GM12801 (cell line): ENCODE results near the gene GABRR1.

Source experiments
- TF ChIP-seq, protein P1 (sequence below): IDR thresholded peaks from one replicate; pipeline ENCODE4 v1.5.1; 2011; ENCODE audit warnings: control low read depth; ENCODE audit not compliant: insufficient read length; ENCODE audit errors: extremely low read depth

Gene GABRR1

DNA sequence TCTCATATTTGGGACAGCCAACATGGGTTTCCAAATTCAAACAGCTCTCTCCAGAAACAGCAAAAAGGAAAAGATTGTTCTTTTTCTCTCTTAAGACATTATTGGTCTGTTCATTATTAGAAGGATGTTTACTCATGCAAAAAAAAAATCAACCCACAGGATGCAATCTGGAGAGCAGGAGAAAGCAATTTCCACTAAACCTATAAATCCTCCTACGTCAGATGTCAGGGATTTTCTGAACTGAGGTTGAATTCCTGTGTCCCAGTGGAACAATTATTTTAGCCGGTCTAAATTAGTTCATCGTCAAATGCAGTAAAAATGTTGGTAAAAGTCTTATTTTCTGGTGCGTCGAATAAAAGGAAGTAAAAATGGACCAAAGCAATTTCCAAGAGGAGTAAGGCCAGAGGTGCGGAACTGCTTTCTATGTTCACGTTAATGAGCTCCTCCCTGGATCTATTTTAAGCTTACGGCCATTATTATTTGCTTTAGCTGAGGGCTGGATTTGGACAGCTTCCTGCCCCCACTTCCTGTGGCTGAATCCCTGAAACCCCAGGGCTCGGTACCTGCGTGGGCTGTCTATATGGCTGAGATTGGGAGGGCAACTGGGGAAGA is at the start of gene GABRR1:
TSS of gene GABRR1 (minus strand) at position 60 of the 612 bp plus-strand sequence. CDS start at position 24, 36 bp downstream.
- TF ChIP-seq, protein P1, sequence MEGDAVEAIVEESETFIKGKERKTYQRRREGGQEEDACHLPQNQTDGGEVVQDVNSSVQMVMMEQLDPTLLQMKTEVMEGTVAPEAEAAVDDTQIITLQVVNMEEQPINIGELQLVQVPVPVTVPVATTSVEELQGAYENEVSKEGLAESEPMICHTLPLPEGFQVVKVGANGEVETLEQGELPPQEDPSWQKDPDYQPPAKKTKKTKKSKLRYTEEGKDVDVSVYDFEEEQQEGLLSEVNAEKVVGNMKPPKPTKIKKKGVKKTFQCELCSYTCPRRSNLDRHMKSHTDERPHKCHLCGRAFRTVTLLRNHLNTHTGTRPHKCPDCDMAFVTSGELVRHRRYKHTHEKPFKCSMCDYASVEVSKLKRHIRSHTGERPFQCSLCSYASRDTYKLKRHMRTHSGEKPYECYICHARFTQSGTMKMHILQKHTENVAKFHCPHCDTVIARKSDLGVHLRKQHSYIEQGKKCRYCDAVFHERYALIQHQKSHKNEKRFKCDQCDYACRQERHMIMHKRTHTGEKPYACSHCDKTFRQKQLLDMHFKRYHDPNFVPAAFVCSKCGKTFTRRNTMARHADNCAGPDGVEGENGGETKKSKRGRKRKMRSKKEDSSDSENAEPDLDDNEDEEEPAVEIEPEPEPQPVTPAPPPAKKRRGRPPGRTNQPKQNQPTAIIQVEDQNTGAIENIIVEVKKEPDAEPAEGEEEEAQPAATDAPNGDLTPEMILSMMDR = no peak

DNA sequence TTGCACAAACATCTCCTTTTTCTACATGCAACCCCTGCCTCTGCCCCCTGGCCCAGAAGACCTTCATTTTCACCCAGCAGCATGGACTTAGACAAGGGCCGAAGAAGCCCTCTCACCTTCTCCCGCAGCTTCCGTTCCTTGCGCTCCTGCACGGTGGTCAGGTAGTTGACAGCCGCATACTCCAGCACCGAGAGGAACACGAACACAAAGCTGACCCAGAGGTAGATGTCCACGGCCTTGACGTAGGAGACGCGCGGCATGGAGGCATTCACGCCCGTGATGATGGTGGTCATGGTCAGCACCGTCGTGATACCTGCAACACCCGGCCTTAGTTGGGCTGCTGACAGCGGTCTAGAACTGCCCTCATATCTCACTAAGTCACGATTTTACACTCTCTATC is 47.1 kb upstream of the GABRR1 start:
- TF ChIP-seq, protein P1 = no peak

DNA sequence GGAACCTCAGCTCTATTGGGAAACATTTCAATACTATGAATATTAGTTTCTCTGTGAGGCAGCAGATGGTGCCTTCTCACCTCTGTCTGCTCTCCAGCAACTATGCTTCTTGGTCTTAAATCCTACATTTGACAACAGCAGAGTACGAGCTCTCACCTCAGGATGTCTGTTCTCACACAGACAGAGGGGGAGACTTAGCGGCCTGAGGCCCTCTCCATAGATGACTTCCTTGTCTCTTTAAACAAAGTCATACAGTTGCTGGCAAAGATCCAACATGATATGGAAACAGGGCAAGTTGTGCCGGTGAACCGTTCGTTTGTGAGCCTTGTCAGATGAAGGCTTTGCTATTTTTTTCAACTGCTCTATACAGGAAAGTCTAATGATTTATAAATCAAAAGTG is 43.7 kb upstream of the GABRR1 start:
- TF ChIP-seq, protein P1 = no peak

DNA sequence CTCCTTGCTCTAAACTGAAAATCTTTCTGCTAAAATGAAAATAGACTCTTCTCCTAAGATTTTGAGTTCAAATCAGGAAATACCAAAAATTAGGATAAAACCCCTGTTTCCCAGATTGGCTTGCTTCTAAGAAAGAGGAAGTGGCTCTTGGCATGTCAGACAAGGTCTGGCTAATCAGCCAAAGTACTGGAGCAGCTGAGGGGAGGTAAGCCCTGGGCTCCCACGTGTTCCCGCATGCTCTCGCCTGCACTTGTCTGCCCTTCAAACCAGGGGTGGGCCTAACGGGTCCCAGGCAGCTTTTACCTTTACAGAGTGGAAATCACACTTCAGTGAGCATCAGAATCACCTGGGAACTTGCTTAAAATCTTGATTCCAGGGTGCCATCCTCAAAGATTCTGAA is 43.2 kb upstream of the GABRR1 start:
- TF ChIP-seq, protein P1 = no peak

DNA sequence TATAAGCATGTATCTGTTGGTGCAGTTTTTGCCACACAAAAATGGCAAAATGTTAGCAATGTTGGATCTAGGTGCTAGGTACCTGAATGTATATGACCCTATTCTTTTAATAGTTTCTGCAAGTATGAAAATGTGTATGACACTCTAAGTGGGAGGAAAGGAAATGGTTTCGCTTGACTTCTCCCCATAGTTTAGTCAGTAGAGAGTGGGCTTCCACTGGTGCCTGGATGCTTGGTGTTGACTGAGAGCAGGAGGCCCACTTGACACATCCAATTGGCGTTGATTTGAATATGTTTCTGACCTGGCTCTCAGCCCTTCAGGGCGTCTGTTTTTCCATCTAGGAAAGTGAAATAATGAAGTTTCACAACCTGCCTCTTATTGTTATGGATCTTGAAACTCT is 41.8 kb upstream of the GABRR1 start:
- TF ChIP-seq, protein P1 = no peak

DNA sequence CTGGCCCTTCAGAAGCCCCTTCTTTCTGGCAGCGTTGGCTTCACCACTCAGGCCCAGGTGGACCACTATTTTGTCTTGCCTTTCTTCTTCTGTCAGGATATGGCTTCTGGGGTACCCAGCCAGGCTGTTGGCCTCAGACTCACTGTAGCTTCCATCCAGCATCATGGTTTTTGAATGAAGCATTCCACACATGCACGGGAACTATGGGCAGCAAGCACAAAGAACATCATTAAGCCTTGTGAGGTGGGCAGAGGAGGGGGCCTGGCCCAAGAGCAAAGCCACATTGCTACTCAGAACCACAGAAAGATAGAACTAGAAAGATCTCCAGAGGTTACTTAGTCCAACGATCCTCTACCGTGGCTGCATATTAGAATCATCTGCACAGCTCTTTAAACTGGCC is 40.6 kb upstream of the GABRR1 start:
- TF ChIP-seq, protein P1 = no peak

DNA sequence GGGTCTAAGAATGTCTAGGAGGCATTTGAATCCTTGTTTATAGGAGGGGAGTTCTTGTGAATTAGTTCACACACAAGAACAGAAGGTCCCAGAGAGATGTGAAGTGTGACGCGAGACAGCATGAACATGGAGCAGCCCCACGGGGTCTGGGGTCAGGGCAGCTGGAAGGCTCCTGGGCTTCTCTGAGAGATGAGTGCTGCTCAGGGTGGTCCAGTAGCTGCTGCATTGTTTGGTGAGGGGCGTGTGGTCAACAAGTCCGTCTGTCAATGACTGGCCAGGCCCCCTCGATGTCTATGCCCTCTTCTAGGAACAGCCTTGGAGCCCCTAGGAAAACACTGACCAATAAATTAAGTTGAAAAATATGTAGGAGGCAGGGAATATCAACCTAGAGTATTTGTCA is 40.2 kb upstream of the GABRR1 start:
- TF ChIP-seq, protein P1 = no peak
